Stimulated activated CD8-positive, alpha-beta memory T cell treated with anti-CD3 and anti-CD28 coated beads, Interleukin-15, amount 100 ng/mL, for 24 hours (primary cell): Measurements from ENCODE around the gene SCP2.

Source experiments
- DNase-seq: peaks from one replicate; pipeline ENCODE4 v3.0.0-alpha.2; 2020; ENCODE audit warnings: low read depth

The SCP2 gene

GRCh38 chr1:53037159-53037558, 110.1 kb downstream of the SCP2 start:
- DNase-seq: no peak

DNA sequence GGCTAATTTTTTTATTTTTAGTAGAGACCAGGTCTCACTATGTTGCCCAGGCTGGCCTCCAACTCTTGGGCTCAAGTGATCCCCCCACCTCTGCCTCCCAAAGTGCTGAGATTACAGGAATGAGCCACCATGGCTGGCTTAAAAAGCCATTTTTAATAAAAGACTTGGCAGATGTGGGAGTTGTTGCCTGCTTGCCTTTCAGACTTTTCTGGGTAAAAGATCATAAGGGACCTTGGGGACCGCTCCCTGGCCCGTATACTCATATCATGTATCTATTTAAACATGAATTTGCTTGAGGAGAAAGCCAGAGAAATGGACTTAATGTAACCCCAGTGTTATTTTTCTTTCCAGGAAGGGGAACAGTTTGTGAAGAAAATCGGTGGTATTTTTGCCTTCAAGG, 111.5 kb downstream of the SCP2 start:
- DNase-seq: no peak

GRCh38 chr1:53043271-53043670, 116.2 kb downstream of the SCP2 start:
- no peak for DNase-seq

DNA sequence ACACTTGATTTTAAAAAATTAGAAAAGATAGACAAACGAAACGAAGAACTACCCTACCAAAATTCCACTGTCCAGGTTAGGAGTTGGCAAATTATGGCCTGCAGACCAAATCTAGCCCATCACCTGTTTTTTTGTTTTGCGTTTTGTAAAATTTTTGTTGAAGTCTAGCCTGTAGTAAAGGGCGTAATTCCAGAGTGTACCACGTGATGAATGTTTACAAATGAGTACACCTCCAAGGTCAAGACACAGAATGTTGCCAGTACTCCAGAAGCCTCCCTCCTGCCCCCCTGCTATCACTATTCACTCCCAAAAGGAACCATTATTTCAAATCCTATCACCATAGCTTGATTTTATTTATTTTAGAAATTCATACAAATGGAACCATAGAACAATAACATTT, 117.8 kb downstream of the SCP2 start:
- no peak for DNase-seq

DNA sequence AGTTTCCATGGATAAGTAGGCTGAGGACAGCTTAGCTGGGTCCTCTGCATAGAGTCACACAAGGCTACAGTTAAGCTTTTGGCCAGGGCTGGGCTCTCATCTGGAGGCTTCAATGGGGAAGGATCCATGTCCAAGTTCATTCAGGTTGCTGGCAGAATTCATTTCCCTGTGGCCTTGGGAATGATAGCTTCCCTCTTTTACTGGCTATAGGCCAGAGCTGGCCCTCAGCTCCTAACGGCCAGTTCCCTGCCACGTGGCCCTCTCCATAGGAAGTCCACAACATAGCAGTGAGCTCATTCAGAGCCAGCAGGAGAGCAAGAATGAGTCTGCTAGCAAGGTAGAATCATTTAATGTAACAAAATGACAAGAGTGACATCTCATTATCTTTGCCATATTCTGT, 119.9 kb downstream of the SCP2 start:
- no peak for DNase-seq

GRCh38 chr1:53047737-53048736, 121.0 kb downstream of the SCP2 start:
- DNase-seq: no peak

DNA sequence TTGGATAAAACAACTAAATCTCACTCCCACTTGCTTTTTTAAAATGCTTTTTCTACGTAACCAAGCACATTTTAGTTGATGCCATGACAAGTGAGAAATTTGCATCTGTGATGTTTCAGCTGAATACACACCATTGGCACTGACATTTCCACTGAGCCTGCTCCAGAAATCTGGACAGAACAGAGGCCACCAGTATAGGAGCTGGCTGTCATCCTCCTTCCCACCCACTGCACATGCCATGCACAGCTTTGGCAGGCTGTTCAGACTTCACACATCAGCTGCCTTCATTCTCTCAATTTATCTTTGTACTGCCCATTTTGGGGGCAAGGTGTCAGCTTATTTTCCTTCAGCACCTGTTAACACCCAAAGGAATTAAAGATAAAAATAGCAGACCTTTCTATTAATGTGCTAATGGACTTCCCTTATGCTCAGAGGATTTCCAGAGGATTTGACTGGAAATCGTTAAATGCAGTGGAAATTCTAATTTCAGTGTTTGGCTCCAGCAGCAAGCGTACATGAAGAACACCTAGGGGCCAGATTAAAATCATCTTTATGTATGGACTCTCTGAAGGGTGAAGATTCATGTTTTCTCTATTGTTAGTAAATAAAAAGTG, 122.0 kb downstream of the SCP2 start:
- no peak for DNase-seq

DNA sequence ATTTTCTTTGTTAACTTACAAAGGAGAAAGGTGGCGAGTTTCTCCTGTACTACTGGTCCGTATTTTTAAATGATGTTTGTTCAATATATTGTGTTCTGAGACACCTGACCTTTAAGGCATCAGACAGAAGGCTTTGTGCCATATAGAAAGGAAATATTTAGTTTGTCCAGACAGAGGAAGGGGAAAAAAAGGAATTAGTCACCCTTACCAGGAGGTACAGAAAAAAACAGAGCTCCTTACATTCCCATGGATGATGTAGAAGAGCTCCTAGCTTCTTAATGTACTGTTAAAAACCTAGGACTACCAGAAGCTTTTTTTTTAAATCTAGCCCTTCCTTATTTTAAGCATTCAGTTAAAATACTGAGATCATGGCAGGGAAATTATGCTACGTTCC, 122.5 kb downstream of the SCP2 start:
- DNase-seq: no peak

DNA sequence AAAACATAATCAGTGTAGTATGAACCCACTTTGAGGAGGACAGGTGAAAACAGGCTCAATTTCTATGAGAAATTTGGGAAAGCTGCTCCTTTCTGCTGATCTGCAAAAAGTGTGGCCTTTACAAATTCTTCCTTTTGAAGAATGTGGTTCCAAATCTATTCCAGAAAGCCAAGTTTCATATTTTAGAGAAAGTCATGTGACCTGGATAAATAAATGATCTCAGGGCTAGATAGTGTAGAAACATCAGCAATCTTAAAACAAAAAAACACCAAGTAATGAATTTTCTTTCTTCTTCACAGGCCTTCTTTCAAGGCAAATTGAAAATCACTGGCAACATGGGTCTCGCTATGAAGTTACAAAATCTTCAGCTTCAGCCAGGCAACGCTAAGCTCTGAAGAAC, 123.2 kb downstream of the SCP2 start:
- no peak for DNase-seq

DNA sequence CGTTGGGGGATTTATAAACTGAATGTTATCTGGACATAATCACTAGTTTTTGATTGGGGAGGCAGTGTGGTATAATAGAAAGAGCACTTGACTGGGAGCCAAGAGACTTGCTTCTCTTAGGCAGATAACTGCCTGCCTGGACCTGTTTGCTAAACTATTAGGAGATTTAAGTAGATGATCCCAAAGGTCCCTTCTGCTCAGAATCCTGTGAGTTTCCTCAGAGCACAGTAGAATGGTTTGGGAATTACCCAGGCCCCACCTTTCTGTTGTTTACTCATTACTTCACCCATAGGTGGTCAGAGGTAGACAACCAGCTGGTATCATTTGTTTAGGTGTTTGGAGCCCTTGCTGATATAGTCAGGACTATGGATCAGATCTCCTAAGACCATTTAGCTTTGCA, 124.6 kb downstream of the SCP2 start:
- no peak for DNase-seq

DNA sequence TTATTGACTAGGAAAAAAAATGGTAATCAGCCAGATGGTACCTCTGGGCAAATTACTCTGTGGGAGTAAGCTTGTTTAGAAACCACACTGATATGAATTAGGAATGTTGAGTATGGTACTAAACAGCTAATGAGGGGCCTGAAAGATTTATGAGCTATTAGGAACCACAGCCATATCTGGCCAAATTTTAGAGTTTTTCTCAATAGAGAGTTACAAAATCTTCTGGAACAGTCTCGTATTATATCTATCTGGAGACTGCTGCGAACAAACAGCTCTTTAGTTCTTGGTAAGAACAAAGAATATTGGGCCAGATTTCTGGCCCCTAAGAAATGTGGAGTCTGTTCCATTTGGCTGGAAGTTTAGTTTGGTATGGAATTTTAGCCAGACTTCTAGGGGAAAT, 130.1 kb downstream of the SCP2 start:
- DNase-seq: no peak

GRCh38 chr1:53060579-53060978, 133.5 kb downstream of the SCP2 start:
- DNase-seq: no peak

GRCh38 chr1:53061123-53061858, 134.2 kb downstream of the SCP2 start:
- no peak for DNase-seq

- no peak for DNase-seq
Measured at GRCh38 chr1:53061859-53062707, 135.0 kb downstream of the SCP2 start, which contains the start of gene PODN. Gene PODN, plus strand, starts transcription at chr1:53062213. Its CDS starts 7,643 bp downstream, at chr1:53069856.

GRCh38 chr1:53062708-53063591, 135.9 kb downstream of the SCP2 start:
- DNase-seq: no peak

GRCh38 chr1:53063744-53064515, 136.9 kb downstream of the SCP2 start:
- DNase-seq: no peak

- DNase-seq: no peak
Measured at GRCh38 chr1:53065391-53065790, 138.3 kb downstream of the SCP2 start.

DNA sequence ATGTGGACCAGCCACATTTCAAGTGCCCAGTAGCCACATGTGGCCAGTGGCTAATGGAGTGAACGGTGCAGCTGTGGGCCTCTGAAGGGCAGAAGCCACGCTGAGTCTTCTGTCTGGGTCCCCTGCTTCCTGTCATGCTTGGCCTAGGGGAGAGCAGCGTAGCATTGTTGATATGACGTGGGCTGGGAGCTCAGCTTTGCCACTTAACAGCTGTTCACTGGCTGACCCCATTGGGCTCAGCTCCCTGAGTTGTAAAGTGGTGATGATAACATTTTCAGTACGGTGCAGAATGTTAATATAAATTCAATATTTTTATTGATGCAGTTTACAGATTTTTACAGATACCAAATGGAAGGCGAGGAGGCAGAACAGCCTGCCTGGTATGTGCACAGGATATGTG, 139.4 kb downstream of the SCP2 start:
- DNase-seq: no peak

- DNase-seq: no peak
Measured at GRCh38 chr1:53066891-53067738, 140.0 kb downstream of the SCP2 start.
